Panc1 (cell line): ENCODE results near the gene CEP128. TPM values are rescaled to one million over a fixed set of nuclear protein-coding genes. Genes with fewer than 3 reads are reported as not detected.

ENCODE experiments used
- ATAC-seq: fragments of 200-7000 bp; cut with Tn5 transposase; 2 replicates; pipeline ENCODE4 v1.9.1; 2020; ENCODE audit warnings: mild to moderate bottlenecking, moderate library complexity
- BruUV-seq: library from RNA; stranded (reverse); fragments of 400-500 nt; replicated peaks from 2 replicates; lab custom pipeline; 2021; lab: Mats Ljungman, UMichigan
- CTCF ChIA-PET: fragments of 300-600 bp; sonication (Branson Sonifier 250); formaldehyde crosslinking; loops from one replicate; lab custom pipeline; 2022; ENCODE audit warnings: antibody characterized with exemption; lab: Charles Lee
- POLR2A ChIA-PET: fragments of 300-600 bp; sonication (Branson Sonifier 250); formaldehyde crosslinking; loops from one replicate; lab custom pipeline; 2022; ENCODE audit warnings: antibody characterized with exemption; lab: Charles Lee
- DNase-seq: peaks from one replicate; pipeline ENCODE4 v3.0.0-alpha.2; 2010; ENCODE audit warnings: low read depth, low spot score
- H3K27ac ChIP-seq: 2 replicates; pipeline ENCODE4 v1.5.1; 2011; ENCODE audit warnings: mild to moderate bottlenecking, low read length, inconsistent platforms
- H3K27me3 ChIP-seq: fragments of 200-500 bp; sonication (Bioruptor generic); 2 replicates; pipeline ENCODE4 v1.6.0; 2014; ENCODE audit warnings: low read length, inconsistent platforms; ENCODE audit not compliant: control insufficient read depth, insufficient read depth
- H3K36me3 ChIP-seq: fragments of 200-500 bp; sonication (Bioruptor generic); 2 replicates; pipeline ENCODE4 v1.5.1; 2014; ENCODE audit warnings: inconsistent platforms, mild to moderate bottlenecking, low read length, moderate library complexity; ENCODE audit not compliant: control insufficient read depth, insufficient read depth
- H3K4me1 ChIP-seq: 2 replicates; pipeline ENCODE4 v1.5.1; 2011; ENCODE audit warnings: inconsistent platforms, mild to moderate bottlenecking, low read length, moderate library complexity; ENCODE audit not compliant: control insufficient read depth, insufficient read depth
- H3K4me3 ChIP-seq, 2 experiments: 2 replicates each; pipeline ENCODE4 v1.5.1; 2011 to 2012; ENCODE audit warnings: low read depth in 2 of 2, low read length in 2 of 2, mild to moderate bottlenecking in 2 of 2, inconsistent platforms in 1 of 2, moderate library complexity in 1 of 2
- H3K9me3 ChIP-seq: fragments of 200-500 bp; sonication (Bioruptor generic); 2 replicates; pipeline ENCODE4 v1.5.1; 2014; ENCODE audit warnings: low read depth, mild to moderate bottlenecking, inconsistent platforms, low read length, moderate library complexity; ENCODE audit not compliant: control insufficient read depth, insufficient read depth
- POLR2AphosphoS5 ChIP-seq: IDR thresholded peaks from 2 replicates; pipeline ENCODE4 v1.6.1; 2012; ENCODE audit warnings: mild to moderate bottlenecking, low read depth, low read length, moderate library complexity
- SIN3A ChIP-seq: IDR thresholded peaks from 2 replicates; pipeline ENCODE4 v1.6.1; 2012; ENCODE audit warnings: low read depth, mild to moderate bottlenecking, low read length, moderate library complexity, borderline replicate concordance; ENCODE audit not compliant: insufficient read depth
- TCF7L2 ChIP-seq: IDR thresholded peaks from 2 replicates; pipeline ENCODE4 v1.6.1; 2011; ENCODE audit warnings: mild to moderate bottlenecking, low read depth, low read length, inconsistent platforms
- in situ Hi-C: cut with HindIII; loops from 2 replicates; pipeline ENCODE4 v1.10.0; 2016; ENCODE audit warnings: low sequenced_read_pairs, low pct_unique_long_range_greater_than_20kb
- intact Hi-C: fragments of 100-400 bp; cut with micrococcal nuclease; formaldehyde crosslinking; loops from one replicate; pipeline ENCODE4 v1.10.0; 2022; ENCODE audit not compliant: unreplicated experiment
- total RNA-seq: library from RNA; stranded (reverse); gene quantifications from one replicate; pipeline ENCODE4 v1.2.1, GENCODE V29; 2021; ENCODE audit not compliant: unreplicated experiment
- TF ChIP-seq, protein P1 (sequence below), 2 experiments: IDR thresholded peaks; 2 replicates each; pipeline ENCODE4 v1.6.1; 2011 to 2012; ENCODE audit warnings: low read depth in 2 of 2, control low read depth in 1 of 2, low read length in 1 of 2, mild to moderate bottlenecking in 1 of 2, moderate library complexity in 1 of 2; ENCODE audit not compliant: insufficient read depth in 1 of 2
- TF ChIP-seq, protein P2 (sequence below): fragments of 450-650 bp; IDR thresholded peaks from 2 replicates; pipeline ENCODE4 v1.5.1; 2017; ENCODE audit warnings: mild to moderate bottlenecking

CEP128 gene
- total RNA-seq, 1 experiment from 2014 or later = 9.3 TPM

DNA sequence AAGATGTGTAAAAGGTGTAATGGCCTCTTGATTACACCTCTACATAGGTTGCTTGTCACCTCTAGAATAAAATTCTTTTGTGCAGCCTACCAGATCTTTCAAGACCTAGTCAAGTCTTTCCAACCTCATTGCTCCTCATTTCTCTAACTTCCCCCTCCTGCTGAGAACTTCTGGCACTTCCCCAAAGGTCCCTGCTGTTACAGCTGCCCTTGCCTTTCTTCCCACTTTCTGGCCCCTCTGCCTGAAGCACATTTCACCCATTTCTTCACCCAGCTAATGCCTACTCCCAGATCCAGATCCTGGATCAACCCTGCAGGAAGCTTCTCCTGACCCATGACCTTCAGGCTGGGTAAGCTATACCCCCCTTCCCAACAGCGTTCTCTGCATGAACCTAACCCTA is 15.4 kb upstream of the CEP128 start:
- H3K36me3 ChIP-seq = no peaks in the 10 kb centered on the region; the same call in 1 of the 2 replicates
- BruUV-seq = no TSS peak
- no peaks in the 10 kb centered on the region for H3K4me1 ChIP-seq
- ATAC-seq (no peak), DNase-seq (no peak)
- intact Hi-C loops = loop anchor here (10.0 kb wide), 1 partner anchor 218 kb away; no protein-coding TSS in a partner anchor
- in situ Hi-C loops = no loop called here
- peaks cover 13% of the 10 kb centered on the region for H3K27me3 ChIP-seq
- CTCF ChIA-PET = no interaction called here
- POLR2A ChIA-PET = no interaction called here
- H3K27ac ChIP-seq = no peak overlapping the region
- no peak overlapping the region for H3K4me3 ChIP-seq
- TF ChIP-seq POLR2AphosphoS5 (no peak), SIN3A (no peak), TCF7L2 (no peak)
- TF ChIP-seq, protein P1, sequence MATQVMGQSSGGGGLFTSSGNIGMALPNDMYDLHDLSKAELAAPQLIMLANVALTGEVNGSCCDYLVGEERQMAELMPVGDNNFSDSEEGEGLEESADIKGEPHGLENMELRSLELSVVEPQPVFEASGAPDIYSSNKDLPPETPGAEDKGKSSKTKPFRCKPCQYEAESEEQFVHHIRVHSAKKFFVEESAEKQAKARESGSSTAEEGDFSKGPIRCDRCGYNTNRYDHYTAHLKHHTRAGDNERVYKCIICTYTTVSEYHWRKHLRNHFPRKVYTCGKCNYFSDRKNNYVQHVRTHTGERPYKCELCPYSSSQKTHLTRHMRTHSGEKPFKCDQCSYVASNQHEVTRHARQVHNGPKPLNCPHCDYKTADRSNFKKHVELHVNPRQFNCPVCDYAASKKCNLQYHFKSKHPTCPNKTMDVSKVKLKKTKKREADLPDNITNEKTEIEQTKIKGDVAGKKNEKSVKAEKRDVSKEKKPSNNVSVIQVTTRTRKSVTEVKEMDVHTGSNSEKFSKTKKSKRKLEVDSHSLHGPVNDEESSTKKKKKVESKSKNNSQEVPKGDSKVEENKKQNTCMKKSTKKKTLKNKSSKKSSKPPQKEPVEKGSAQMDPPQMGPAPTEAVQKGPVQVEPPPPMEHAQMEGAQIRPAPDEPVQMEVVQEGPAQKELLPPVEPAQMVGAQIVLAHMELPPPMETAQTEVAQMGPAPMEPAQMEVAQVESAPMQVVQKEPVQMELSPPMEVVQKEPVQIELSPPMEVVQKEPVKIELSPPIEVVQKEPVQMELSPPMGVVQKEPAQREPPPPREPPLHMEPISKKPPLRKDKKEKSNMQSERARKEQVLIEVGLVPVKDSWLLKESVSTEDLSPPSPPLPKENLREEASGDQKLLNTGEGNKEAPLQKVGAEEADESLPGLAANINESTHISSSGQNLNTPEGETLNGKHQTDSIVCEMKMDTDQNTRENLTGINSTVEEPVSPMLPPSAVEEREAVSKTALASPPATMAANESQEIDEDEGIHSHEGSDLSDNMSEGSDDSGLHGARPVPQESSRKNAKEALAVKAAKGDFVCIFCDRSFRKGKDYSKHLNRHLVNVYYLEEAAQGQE (IDR thresholded peaks at IDR 0.05; ENCODE audit: insufficient read depth in 1 of 2, low read depth in 2 of 2, low read length in 1 of 2) = no peak
- TF ChIP-seq, protein P2, sequence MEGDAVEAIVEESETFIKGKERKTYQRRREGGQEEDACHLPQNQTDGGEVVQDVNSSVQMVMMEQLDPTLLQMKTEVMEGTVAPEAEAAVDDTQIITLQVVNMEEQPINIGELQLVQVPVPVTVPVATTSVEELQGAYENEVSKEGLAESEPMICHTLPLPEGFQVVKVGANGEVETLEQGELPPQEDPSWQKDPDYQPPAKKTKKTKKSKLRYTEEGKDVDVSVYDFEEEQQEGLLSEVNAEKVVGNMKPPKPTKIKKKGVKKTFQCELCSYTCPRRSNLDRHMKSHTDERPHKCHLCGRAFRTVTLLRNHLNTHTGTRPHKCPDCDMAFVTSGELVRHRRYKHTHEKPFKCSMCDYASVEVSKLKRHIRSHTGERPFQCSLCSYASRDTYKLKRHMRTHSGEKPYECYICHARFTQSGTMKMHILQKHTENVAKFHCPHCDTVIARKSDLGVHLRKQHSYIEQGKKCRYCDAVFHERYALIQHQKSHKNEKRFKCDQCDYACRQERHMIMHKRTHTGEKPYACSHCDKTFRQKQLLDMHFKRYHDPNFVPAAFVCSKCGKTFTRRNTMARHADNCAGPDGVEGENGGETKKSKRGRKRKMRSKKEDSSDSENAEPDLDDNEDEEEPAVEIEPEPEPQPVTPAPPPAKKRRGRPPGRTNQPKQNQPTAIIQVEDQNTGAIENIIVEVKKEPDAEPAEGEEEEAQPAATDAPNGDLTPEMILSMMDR = no peak
- H3K9me3 ChIP-seq = no peaks in the 10 kb centered on the region

DNA sequence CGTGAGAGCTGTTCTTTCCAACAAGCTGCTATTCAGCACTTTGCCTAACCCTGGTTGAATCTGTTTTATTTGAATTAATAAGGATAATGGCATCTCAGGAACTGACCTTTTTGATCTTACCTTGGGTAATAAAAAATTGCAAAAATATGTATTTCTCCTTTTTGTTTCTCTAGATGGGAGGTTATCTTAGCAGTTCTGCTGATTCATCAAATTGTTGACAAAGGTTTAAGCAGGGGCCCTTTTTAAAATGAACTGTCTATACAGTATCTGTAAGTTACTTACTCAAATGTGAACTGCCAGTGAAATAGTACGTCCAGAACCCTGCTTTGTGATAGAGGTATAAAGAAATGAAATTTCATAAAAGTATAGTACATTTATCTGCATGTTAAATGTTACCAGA is 14.6 kb upstream of the CEP128 start:
- no TSS peak for BruUV-seq
- CTCF ChIA-PET = interaction anchor here (0.6 to 1.8 kb wide), 3 partner anchors 31 to 89 kb away, joined by 4 to 7 read pairs (median 5); no protein-coding TSS in a partner anchor
- no peaks in the 10 kb centered on the region; the same call in 1 of the 2 replicates for H3K36me3 ChIP-seq
- H3K27ac ChIP-seq = no peak overlapping the region
- in situ Hi-C loops (no loop called here), intact Hi-C loops (loop anchor here (10.0 kb wide), 1 partner anchor 219 kb away; no protein-coding TSS in a partner anchor)
- no peak for DNase-seq
- POLR2A ChIA-PET = no interaction called here
- no peak for ATAC-seq
- TF ChIP-seq TCF7L2 (no peak), POLR2AphosphoS5 (no peak), SIN3A (no peak)
- TF ChIP-seq, protein P2 = no peak
- TF ChIP-seq, protein P1 (IDR thresholded peaks at IDR 0.05; ENCODE audit: insufficient read depth in 1 of 2, low read depth in 2 of 2, low read length in 1 of 2) = no peak
- H3K4me1 ChIP-seq = no peaks in the 10 kb centered on the region
- no peak overlapping the region for H3K4me3 ChIP-seq
- no peaks in the 10 kb centered on the region for H3K9me3 ChIP-seq
- peaks cover 13% of the 10 kb centered on the region for H3K27me3 ChIP-seq
